ENCODE measurements around the gene SLC9A7. TPM values are rescaled to one million over a fixed set of nuclear protein-coding genes. Genes with fewer than 3 reads are reported as not detected.

Gene SLC9A7
- total and polyA plus RNA-seq, 4 donors: 2.3 to 13.2 (median 3.1) TPM

DNA sequence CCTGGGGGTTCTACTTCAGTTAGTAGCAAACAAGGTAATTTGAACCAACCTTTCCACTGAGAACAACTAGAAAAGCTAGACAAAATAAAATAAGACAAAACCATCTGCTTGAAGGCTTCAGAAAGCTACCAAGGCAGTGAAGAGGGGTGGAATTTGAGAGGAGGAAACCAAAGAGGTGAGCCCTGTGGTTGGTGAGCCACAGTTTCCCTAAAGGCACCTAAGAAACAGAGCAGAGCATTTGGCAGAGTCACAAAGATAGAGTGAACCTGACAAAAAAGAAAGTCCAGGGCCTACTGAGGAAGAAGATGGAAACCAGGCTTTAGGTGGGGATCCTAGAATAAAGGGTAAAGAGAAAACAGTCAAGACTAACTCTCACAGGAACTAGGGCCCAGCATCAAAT lies 141.0 kb downstream of the SLC9A7 start (continued):
- TF ChIP-seq, protein P1, sequence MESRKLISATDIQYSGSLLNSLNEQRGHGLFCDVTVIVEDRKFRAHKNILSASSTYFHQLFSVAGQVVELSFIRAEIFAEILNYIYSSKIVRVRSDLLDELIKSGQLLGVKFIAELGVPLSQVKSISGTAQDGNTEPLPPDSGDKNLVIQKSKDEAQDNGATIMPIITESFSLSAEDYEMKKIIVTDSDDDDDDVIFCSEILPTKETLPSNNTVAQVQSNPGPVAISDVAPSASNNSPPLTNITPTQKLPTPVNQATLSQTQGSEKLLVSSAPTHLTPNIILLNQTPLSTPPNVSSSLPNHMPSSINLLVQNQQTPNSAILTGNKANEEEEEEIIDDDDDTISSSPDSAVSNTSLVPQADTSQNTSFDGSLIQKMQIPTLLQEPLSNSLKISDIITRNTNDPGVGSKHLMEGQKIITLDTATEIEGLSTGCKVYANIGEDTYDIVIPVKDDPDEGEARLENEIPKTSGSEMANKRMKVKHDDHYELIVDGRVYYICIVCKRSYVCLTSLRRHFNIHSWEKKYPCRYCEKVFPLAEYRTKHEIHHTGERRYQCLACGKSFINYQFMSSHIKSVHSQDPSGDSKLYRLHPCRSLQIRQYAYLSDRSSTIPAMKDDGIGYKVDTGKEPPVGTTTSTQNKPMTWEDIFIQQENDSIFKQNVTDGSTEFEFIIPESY (IDR thresholded peaks at IDR 0.05): no peak

DNA sequence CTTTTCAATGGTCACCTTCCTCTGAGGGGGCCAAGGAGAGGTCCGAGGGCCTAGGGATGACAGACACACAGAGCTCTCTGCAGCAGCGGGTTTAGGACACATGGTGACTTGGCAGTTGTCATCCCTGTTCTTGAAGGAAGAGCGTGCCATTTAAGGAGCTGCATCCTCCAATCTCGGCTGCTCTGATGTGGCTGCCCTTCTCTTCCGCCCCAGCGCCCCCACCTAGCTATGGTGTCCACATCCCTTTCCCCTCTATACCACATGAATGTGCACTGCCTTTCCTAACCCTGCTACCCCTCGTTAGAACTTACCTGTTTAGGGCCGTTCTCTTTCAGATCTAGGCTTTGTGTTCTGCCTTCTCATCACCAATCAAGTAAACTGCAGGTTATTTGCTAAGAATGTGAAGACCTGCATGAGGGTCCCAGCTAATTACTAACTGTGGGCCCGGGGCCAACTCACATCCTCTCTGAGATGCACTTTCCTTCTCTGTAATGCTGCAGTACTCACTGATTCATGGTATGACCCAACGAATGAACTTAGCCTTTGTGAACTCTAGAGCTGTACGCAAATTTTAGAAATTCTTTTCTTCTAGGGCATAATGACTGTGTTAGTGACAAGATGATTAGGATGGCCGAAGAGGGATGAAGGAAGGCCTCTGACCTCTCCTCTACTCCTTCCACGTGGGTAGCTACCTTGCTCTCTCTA lies 147.1 kb downstream of the SLC9A7 start:
- H3K4me1 ChIP-seq (ENCODE audit: control insufficient read depth in 4 of 4, insufficient read depth in 4 of 4, low read length in 3 of 4): no peaks in the 10 kb centered on the region
- H3K36me3 ChIP-seq (ENCODE audit: control insufficient read depth in 4 of 4, insufficient read depth in 3 of 4, low read depth in 1 of 4, low read length in 3 of 4): no peaks in the 10 kb centered on the region
- TF ChIP-seq NR2F2 (IDR thresholded peaks at IDR 0.05): no peak
- TF ChIP-seq, protein P2, sequence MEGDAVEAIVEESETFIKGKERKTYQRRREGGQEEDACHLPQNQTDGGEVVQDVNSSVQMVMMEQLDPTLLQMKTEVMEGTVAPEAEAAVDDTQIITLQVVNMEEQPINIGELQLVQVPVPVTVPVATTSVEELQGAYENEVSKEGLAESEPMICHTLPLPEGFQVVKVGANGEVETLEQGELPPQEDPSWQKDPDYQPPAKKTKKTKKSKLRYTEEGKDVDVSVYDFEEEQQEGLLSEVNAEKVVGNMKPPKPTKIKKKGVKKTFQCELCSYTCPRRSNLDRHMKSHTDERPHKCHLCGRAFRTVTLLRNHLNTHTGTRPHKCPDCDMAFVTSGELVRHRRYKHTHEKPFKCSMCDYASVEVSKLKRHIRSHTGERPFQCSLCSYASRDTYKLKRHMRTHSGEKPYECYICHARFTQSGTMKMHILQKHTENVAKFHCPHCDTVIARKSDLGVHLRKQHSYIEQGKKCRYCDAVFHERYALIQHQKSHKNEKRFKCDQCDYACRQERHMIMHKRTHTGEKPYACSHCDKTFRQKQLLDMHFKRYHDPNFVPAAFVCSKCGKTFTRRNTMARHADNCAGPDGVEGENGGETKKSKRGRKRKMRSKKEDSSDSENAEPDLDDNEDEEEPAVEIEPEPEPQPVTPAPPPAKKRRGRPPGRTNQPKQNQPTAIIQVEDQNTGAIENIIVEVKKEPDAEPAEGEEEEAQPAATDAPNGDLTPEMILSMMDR (IDR thresholded peaks at IDR 0.05; ENCODE audit: low read depth, low read length, missing input control): no peak
- TF ChIP-seq HNF4G (IDR thresholded peaks at IDR 0.05): no peak
- TF ChIP-seq, protein P1 (IDR thresholded peaks at IDR 0.05): no peak
- no peak for TF ChIP-seq SP1 (IDR thresholded peaks at IDR 0.05)
- no peak for TF ChIP-seq TAF1 (conservative IDR thresholded peaks at IDR 0.05)
- TF ChIP-seq EGR1 (IDR thresholded peaks at IDR 0.05; ENCODE audit: low read depth in 2 of 2): no peak
- no peak for TF ChIP-seq HNF4A (conservative IDR thresholded peaks at IDR 0.05)
- TF ChIP-seq, protein P3, sequence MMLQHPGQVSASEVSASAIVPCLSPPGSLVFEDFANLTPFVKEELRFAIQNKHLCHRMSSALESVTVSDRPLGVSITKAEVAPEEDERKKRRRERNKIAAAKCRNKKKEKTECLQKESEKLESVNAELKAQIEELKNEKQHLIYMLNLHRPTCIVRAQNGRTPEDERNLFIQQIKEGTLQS (IDR thresholded peaks at IDR 0.05): no peak
- no peak for TF ChIP-seq FOXA2 (IDR thresholded peaks at IDR 0.05)
- TF ChIP-seq, protein P4, sequence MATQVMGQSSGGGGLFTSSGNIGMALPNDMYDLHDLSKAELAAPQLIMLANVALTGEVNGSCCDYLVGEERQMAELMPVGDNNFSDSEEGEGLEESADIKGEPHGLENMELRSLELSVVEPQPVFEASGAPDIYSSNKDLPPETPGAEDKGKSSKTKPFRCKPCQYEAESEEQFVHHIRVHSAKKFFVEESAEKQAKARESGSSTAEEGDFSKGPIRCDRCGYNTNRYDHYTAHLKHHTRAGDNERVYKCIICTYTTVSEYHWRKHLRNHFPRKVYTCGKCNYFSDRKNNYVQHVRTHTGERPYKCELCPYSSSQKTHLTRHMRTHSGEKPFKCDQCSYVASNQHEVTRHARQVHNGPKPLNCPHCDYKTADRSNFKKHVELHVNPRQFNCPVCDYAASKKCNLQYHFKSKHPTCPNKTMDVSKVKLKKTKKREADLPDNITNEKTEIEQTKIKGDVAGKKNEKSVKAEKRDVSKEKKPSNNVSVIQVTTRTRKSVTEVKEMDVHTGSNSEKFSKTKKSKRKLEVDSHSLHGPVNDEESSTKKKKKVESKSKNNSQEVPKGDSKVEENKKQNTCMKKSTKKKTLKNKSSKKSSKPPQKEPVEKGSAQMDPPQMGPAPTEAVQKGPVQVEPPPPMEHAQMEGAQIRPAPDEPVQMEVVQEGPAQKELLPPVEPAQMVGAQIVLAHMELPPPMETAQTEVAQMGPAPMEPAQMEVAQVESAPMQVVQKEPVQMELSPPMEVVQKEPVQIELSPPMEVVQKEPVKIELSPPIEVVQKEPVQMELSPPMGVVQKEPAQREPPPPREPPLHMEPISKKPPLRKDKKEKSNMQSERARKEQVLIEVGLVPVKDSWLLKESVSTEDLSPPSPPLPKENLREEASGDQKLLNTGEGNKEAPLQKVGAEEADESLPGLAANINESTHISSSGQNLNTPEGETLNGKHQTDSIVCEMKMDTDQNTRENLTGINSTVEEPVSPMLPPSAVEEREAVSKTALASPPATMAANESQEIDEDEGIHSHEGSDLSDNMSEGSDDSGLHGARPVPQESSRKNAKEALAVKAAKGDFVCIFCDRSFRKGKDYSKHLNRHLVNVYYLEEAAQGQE (IDR thresholded peaks at IDR 0.05): no peak
- TF ChIP-seq RXRA (IDR thresholded peaks at IDR 0.05): no peak
- no peak for TF ChIP-seq FOXA1 (IDR thresholded peaks at IDR 0.05)
- no peak for TF ChIP-seq RAD21 (IDR thresholded peaks at IDR 0.05)
- TF ChIP-seq, protein P5, sequence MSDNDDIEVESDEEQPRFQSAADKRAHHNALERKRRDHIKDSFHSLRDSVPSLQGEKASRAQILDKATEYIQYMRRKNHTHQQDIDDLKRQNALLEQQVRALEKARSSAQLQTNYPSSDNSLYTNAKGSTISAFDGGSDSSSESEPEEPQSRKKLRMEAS (IDR thresholded peaks at IDR 0.05): no peak
- TF ChIP-seq YY1 (IDR thresholded peaks at IDR 0.05): no peak
- TF ChIP-seq GABPA (IDR thresholded peaks at IDR 0.05 in 1 of 2, conservative IDR thresholded peaks at IDR 0.05 in 1 of 2): no peak
- no peak for TF ChIP-seq JUND (IDR thresholded peaks at IDR 0.05)
- no peak overlapping the region for H3K27ac ChIP-seq (ENCODE audit: low read depth in 1 of 2, low read length in 2 of 2)
- H3K9ac ChIP-seq (ENCODE audit: low read depth in 1 of 2, low read length in 2 of 2): no peak overlapping the region
- DNase-seq (ENCODE audit: low spot score): no peak
- 86% methylated on average over 13 of the region's 13 CpGs for WGBS
- no peaks in the 10 kb centered on the region for H3K27me3 ChIP-seq (ENCODE audit: control insufficient read depth in 4 of 4, insufficient read depth in 4 of 4, low read length in 3 of 4)
- H3K4me3 ChIP-seq (ENCODE audit: low read depth in 1 of 3, low read length in 3 of 3): no peak overlapping the region
- no peaks in the 10 kb centered on the region for H3K9me3 ChIP-seq (ENCODE audit: control insufficient read depth in 4 of 4, low read length in 3 of 4)
